ENCODE data around the gene CD44.
"Not testable (repeated sequence)": the region's sequence is repeated elsewhere in the genome, so short reads cannot be mapped to it uniquely, and the experiment has no call there.

The CD44 gene

GRCh38 chr11:35138943-35139721 is at the start of gene CD44:
Gene CD44, plus strand, starts transcription at chr11:35139171. Its CDS starts 133 bp downstream, at chr11:35139304.
- H3K9ac ChIP-seq (ENCODE audit: low read length), result peak within 1 kb of the TSS; percentile 98
- peaks cover 38% of the 10 kb centered on the region for H3K36me3 ChIP-seq (replicated peaks; ENCODE audit: low read depth, low read length)
- peaks cover 61% of the 10 kb centered on the region for H3K4me1 ChIP-seq (ENCODE audit: low read length)
- H3K4me2 ChIP-seq (ENCODE audit: low read length), result peak within 1 kb of the TSS; percentile 98
- peaks cover 98% of the 10 kb centered on the region for H3K79me2 ChIP-seq (ENCODE audit: low read length)
- peaks cover 39% of the 10 kb centered on the region for H4K20me1 ChIP-seq (ENCODE audit: insufficient read depth, low read length)
- H3K9me3 ChIP-seq (ENCODE audit: insufficient read depth, low read length), result no peaks in the 10 kb centered on the region
- TF ChIP-seq EZH2phosphoT487 (IDR thresholded peaks at IDR 0.05; ENCODE audit: low read depth), result no peak
- TF ChIP-seq CTCF (IDR thresholded peaks at IDR 0.05; ENCODE audit: low read depth, low read length), result no peak
- 0 out of 2 replicates have a peak within 1 kb of the TSS, but pooled peaks have one; percentile 10 for H2AFZ ChIP-seq (ENCODE audit: low read depth, low read length)
- peak within 1 kb of the TSS; percentile 96 for H3K4me3 ChIP-seq (ENCODE audit: low read length)
- H3K27me3 ChIP-seq (ENCODE audit: low read depth, low read length), result no peaks in the 10 kb centered on the region
- peak within 1 kb of the TSS; percentile 95 for H3K27ac ChIP-seq (ENCODE audit: low read length)

- Histone ChIP-seq H3K27ac (ENCODE audit: low read length) (peak overlapping the region; percentile 67), H3K9me3 (ENCODE audit: insufficient read depth, low read length) (no peaks in the 10 kb centered on the region), H3K4me1 (ENCODE audit: low read length) (peaks cover 58% of the 10 kb centered on the region), H3K27me3 (ENCODE audit: low read depth, low read length) (no peaks in the 10 kb centered on the region), H3K4me3 (ENCODE audit: low read length) (peak overlapping the region; percentile 53), H4K20me1 (ENCODE audit: insufficient read depth, low read length) (no peaks in the 10 kb centered on the region), H3K9ac (ENCODE audit: low read length) (peak overlapping the region; percentile 38; the same call in 1 of the 2 replicates), H2AFZ (ENCODE audit: low read depth, low read length) (no peak overlapping the region), H3K4me2 (ENCODE audit: low read length) (peak overlapping the region; percentile 79), H3K36me3 (replicated peaks; ENCODE audit: low read depth, low read length) (no peaks in the 10 kb centered on the region), H3K79me2 (ENCODE audit: low read length) (0 out of 2 replicates have a peak, but pooled peaks cover 9% of the 10 kb centered on the region)
- TF ChIP-seq EZH2phosphoT487 (IDR thresholded peaks at IDR 0.05; ENCODE audit: low read depth), result no peak
- TF ChIP-seq CTCF (IDR thresholded peaks at IDR 0.05; ENCODE audit: low read depth, low read length), result no peak
Measured at GRCh38 chr11:35089666-35090065, 49.3 kb upstream of the CD44 start.

GRCh38 chr11:35090125-35090524 is 48.8 kb upstream of the CD44 start:
- Histone ChIP-seq H3K27me3 (ENCODE audit: low read depth, low read length) (no peaks in the 10 kb centered on the region), H3K79me2 (ENCODE audit: low read length) (0 out of 2 replicates have a peak, but pooled peaks cover 9% of the 10 kb centered on the region), H3K4me3 (ENCODE audit: low read length) (peak overlapping the region; percentile 6; the same call in 1 of the 2 replicates), H3K4me1 (ENCODE audit: low read length) (peaks cover 53% of the 10 kb centered on the region), H3K36me3 (replicated peaks; ENCODE audit: low read depth, low read length) (no peaks in the 10 kb centered on the region), H4K20me1 (ENCODE audit: insufficient read depth, low read length) (no peaks in the 10 kb centered on the region), H3K9me3 (ENCODE audit: insufficient read depth, low read length) (no peaks in the 10 kb centered on the region), H3K27ac (ENCODE audit: low read length) (peak overlapping the region; percentile 67), H2AFZ (ENCODE audit: low read depth, low read length) (no peak overlapping the region), H3K4me2 (ENCODE audit: low read length) (peak overlapping the region; percentile 79), H3K9ac (ENCODE audit: low read length) (peak overlapping the region; percentile 34; the same call in 1 of the 2 replicates)
- TF ChIP-seq CTCF (IDR thresholded peaks at IDR 0.05; ENCODE audit: low read depth, low read length), result no peak
- no peak for TF ChIP-seq EZH2phosphoT487 (IDR thresholded peaks at IDR 0.05; ENCODE audit: low read depth)

- not testable (repeated sequence) for H2AFZ ChIP-seq (ENCODE audit: low read depth, low read length); H3K9me3 ChIP-seq (ENCODE audit: insufficient read depth, low read length); H4K20me1 ChIP-seq (ENCODE audit: insufficient read depth, low read length); H3K79me2 ChIP-seq (ENCODE audit: low read length); H3K36me3 ChIP-seq (replicated peaks; ENCODE audit: low read depth, low read length); H3K27ac ChIP-seq (ENCODE audit: low read length); H3K27me3 ChIP-seq (ENCODE audit: low read depth, low read length); H3K9ac ChIP-seq (ENCODE audit: low read length); H3K4me3 ChIP-seq (ENCODE audit: low read length)
- peaks cover 51% of the 10 kb centered on the region for H3K4me1 ChIP-seq (ENCODE audit: low read length)
- H3K4me2 ChIP-seq (ENCODE audit: low read length), result peak overlapping the region; percentile 79; the same call in 1 of the 2 replicates
Measured at GRCh38 chr11:35090991-35091390, 48.0 kb upstream of the CD44 start.
